K562 (cell line): ENCODE results near the gene PXMP2. TPM values are rescaled to one million over a fixed set of nuclear protein-coding genes. Genes with fewer than 3 reads are reported as not detected.

Experiments used
- ARHGAP35 ChIP-seq: fragments of 450-650 bp; IDR thresholded peaks from 2 replicates; pipeline ENCODE4 v1.6.1; 2018; ENCODE audit not compliant: partially characterized antibody
- ARNT ChIP-seq, 2 experiments: fragments of 450-650 bp; IDR thresholded peaks; 2 replicates each; pipeline ENCODE4 v1.6.1; 2016; ENCODE audit warnings: mild to moderate bottlenecking in 1 of 2
- FOXM1 ChIP-seq, 2 experiments: fragments of 450-650 bp in 1 of 2; sonication (generic) in 1 of 2; formaldehyde crosslinking in 1 of 2; IDR thresholded peaks; 2 replicates each; pipeline versions ENCODE4 v1.6.1 to v1.9.0; 2017 to 2022; ENCODE audit warnings: low read depth in 2 of 2, mild to moderate bottlenecking in 2 of 2, missing genetic modification reagents in 1 of 2, moderate library complexity in 1 of 2
- HNRNPH1 ChIP-seq: fragments of 200-400 bp; formaldehyde crosslinking; optimal IDR thresholded peaks from 2 replicates; pipeline ENCODE3; 2017; ENCODE audit warnings: low read depth, mild to moderate bottlenecking, low read length, moderate library complexity
- HNRNPLL ChIP-seq: fragments of 200-400 bp; formaldehyde crosslinking; IDR thresholded peaks from 2 replicates; pipeline ENCODE4 v1.6.1; 2017; ENCODE audit warnings: low read length, low read depth, mild to moderate bottlenecking; ENCODE audit not compliant: poor library complexity, severe bottlenecking
- ILF3 ChIP-seq: fragments of 450-650 bp; IDR thresholded peaks from 2 replicates; pipeline ENCODE4 v1.6.1; 2018; ENCODE audit warnings: antibody characterized with exemption, mild to moderate bottlenecking, moderate library complexity, borderline replicate concordance
- KLF10 ChIP-seq: fragments of 250-450 bp; sonication (Bioruptor Pico); IDR thresholded peaks from 2 replicates; pipeline ENCODE4 v1.6.1; 2021; ENCODE audit warnings: matching md5 sums
- MTA2 ChIP-seq: fragments of 450-650 bp; IDR thresholded peaks from 2 replicates; pipeline ENCODE4 v1.6.1; 2016; ENCODE audit warnings: low read depth
- MYC ChIP-seq, 2 experiments: fragments of 250-450 bp in 1 of 2; sonication (Bioruptor Pico) in 1 of 2; IDR thresholded peaks; 2 replicates each; pipeline versions ENCODE4 v1.5.1 to v1.6.1; 2012 to 2021; ENCODE audit warnings: low read depth in 2 of 2, borderline replicate concordance in 1 of 2, improper control_type of control experiment in 1 of 2, low read length in 1 of 2, mild to moderate bottlenecking in 1 of 2, moderate library complexity in 1 of 2
- POLR2B ChIP-seq: fragments of 450-650 bp; IDR thresholded peaks from 2 replicates; pipeline ENCODE4 v1.6.1; 2018; ENCODE audit warnings: low read depth; ENCODE audit not compliant: partially characterized antibody
- RCOR1 ChIP-seq, 2 experiments: IDR thresholded peaks; 2 replicates each; pipeline ENCODE4 v1.6.1; 2012; ENCODE audit warnings: low read depth in 2 of 2, low read length in 2 of 2, borderline replicate concordance in 1 of 2, improper control_type of control experiment in 1 of 2
- TCF7 ChIP-seq: sonication (generic); IDR thresholded peaks from 2 replicates; pipeline ENCODE4 v1.6.1; 2016; ENCODE audit warnings: antibody characterized with exemption, borderline replicate concordance
- XRCC5 ChIP-seq: fragments of 200-400 bp; formaldehyde crosslinking; IDR thresholded peaks from 2 replicates; pipeline ENCODE4 v1.6.1; 2017; ENCODE audit warnings: low read depth, mild to moderate bottlenecking, low read length
- polyA plus RNA-seq, 8 experiments: library from polyadenylated mRNA; depleted of rRNA in 4 of 8; stranded (reverse) in 5 of 8; unstranded in 3 of 8; fragments of >200 nt; fragmentation: Nextera tagmentation in 2 of 8; fragmentation: Illumina TruSeq in 1 of 8; extraction: Ambion mirVana in 2 of 8; extraction: Trizol in 1 of 8; gene quantifications; 2 replicates each; pipeline versions ENCODE4 v1.2.1 to v1.2.3, GENCODE V29; 2011 to 2014; ENCODE audit warnings: inconsistent platforms in 1 of 8, missing spikeins in 1 of 8
- total RNA-seq, 7 experiments: library from RNA; depleted of rRNA in 6 of 7; stranded (reverse); fragments of >200 nt in 6 of 7; fragmentation: Illumina TruSeq in 2 of 7; extraction: Trizol in 2 of 7; gene quantifications; 2 replicates each; pipeline versions ENCODE4 v1.2.1 to v1.2.3, GENCODE V29; 2011 to 2021; ENCODE audit warnings: low replicate concordance in 1 of 7
- TF ChIP-seq, protein P1 (sequence below): fragments of 150-350 bp; IDR thresholded peaks from 2 replicates; pipeline ENCODE4 v1.6.1; 2014; ENCODE audit warnings: low read depth, mild to moderate bottlenecking, low read length, borderline replicate concordance
- TF ChIP-seq, protein P2 (sequence below): IDR thresholded peaks from 2 replicates; pipeline ENCODE4 v1.6.1; 2012; ENCODE audit warnings: low read depth, low read length, improper control_type of control experiment, borderline replicate concordance
- TF ChIP-seq, protein P3 (sequence below): fragments of 450-650 bp; IDR thresholded peaks from 2 replicates; pipeline ENCODE4 v1.6.1; 2016; ENCODE audit warnings: borderline replicate concordance
- TF ChIP-seq, protein P4 (sequence below): fragments of 450-650 bp; formaldehyde crosslinking; IDR thresholded peaks from 2 replicates; pipeline ENCODE4 v1.4.0; 2020; ENCODE audit warnings: mild to moderate bottlenecking, moderate library complexity

PXMP2 gene
- total and polyA plus RNA-seq, 9 of the 15 experiments (the other 6 are each of a cell fraction or from before 2014, with no cell fraction given): 3.0 to 66.1 (median 44.7) TPM

DNA sequence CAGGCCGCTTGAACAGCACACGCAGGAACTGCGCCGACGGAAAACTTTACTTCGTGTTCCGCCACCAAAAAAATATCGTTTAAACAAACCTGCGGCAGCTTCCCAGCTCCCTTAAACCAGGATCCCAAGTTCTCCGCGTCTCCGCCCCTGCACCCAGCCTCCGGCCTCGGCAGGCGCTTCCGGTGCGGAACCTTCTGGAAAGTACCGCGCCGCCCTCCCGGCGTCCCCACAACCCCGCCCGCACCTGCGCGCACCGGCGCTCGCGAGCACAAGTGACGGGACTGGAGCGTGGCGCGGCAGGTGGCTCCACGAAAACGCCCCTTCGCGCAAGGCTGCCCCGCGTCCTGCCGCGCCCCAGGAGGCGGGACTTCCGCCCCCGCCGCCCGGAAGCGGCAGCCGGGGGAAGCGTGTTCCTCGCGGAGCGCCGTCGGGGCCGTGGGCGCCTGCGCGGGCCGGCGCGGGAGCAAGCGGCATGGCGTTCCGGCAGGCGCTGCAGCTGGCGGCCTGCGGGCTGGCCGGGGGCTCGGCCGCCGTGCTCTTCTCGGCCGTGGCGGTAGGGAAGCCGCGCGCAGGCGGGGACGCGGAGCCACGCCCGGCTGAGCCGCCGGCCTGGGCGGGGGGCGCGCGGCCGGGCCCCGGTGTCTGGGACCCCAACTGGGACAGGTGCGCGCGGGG lies 23.2 kb downstream of the PXMP2 start, which contains the start of gene PGAM5 (continued):
- TF ChIP-seq ARNT (IDR thresholded peaks at IDR 0.05): no peak
- no peak for TF ChIP-seq ARHGAP35
- no peak for TF ChIP-seq HNRNPH1
- TF ChIP-seq, protein P1, sequence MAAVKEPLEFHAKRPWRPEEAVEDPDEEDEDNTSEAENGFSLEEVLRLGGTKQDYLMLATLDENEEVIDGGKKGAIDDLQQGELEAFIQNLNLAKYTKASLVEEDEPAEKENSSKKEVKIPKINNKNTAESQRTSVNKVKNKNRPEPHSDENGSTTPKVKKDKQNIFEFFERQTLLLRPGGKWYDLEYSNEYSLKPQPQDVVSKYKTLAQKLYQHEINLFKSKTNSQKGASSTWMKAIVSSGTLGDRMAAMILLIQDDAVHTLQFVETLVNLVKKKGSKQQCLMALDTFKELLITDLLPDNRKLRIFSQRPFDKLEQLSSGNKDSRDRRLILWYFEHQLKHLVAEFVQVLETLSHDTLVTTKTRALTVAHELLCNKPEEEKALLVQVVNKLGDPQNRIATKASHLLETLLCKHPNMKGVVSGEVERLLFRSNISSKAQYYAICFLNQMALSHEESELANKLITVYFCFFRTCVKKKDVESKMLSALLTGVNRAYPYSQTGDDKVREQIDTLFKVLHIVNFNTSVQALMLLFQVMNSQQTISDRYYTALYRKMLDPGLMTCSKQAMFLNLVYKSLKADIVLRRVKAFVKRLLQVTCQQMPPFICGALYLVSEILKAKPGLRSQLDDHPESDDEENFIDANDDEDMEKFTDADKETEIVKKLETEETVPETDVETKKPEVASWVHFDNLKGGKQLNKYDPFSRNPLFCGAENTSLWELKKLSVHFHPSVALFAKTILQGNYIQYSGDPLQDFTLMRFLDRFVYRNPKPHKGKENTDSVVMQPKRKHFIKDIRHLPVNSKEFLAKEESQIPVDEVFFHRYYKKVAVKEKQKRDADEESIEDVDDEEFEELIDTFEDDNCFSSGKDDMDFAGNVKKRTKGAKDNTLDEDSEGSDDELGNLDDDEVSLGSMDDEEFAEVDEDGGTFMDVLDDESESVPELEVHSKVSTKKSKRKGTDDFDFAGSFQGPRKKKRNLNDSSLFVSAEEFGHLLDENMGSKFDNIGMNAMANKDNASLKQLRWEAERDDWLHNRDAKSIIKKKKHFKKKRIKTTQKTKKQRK: no peak
- TF ChIP-seq FOXM1 (IDR thresholded peaks at IDR 0.05; ENCODE audit: low read depth): no peak
- TF ChIP-seq FOXM1 (CRISPR knock-in tag; IDR thresholded peaks at IDR 0.05; ENCODE audit: low read depth): no peak
- no peak for TF ChIP-seq HNRNPLL
- TF ChIP-seq MTA2: peak; percentile 54; the same call in 1 of the 2 replicates
- TF ChIP-seq RCOR1 (IDR thresholded peaks at IDR 0.05; ENCODE audit: borderline replicate concordance in 1 of 2, low read depth in 2 of 2, low read length in 2 of 2): peak in 1 of 2 experiments; percentile 42; a peak in 1 of 4 replicates
- TF ChIP-seq, protein P2, sequence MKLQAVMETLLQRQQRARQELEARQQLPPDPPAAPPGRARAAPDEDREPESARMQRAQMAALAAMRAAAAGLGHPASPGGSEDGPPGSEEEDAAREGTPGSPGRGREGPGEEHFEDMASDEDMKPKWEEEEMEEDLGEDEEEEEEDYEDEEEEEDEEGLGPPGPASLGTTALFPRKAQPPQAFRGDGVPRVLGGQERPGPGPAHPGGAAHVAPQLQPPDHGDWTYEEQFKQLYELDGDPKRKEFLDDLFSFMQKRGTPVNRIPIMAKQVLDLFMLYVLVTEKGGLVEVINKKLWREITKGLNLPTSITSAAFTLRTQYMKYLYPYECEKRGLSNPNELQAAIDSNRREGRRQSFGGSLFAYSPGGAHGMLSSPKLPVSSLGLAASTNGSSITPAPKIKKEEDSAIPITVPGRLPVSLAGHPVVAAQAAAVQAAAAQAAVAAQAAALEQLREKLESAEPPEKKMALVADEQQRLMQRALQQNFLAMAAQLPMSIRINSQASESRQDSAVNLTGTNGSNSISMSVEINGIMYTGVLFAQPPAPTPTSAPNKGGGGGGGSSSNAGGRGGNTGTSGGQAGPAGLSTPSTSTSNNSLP: no peak
- TF ChIP-seq, protein P3, sequence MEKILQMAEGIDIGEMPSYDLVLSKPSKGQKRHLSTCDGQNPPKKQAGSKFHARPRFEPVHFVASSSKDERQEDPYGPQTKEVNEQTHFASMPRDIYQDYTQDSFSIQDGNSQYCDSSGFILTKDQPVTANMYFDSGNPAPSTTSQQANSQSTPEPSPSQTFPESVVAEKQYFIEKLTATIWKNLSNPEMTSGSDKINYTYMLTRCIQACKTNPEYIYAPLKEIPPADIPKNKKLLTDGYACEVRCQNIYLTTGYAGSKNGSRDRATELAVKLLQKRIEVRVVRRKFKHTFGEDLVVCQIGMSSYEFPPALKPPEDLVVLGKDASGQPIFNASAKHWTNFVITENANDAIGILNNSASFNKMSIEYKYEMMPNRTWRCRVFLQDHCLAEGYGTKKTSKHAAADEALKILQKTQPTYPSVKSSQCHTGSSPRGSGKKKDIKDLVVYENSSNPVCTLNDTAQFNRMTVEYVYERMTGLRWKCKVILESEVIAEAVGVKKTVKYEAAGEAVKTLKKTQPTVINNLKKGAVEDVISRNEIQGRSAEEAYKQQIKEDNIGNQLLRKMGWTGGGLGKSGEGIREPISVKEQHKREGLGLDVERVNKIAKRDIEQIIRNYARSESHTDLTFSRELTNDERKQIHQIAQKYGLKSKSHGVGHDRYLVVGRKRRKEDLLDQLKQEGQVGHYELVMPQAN: 0 out of 2 replicates have a peak, but pooled peaks have one; percentile 42
- no peak for TF ChIP-seq ILF3
- no peak for TF ChIP-seq TCF7
- TF ChIP-seq MYC (IDR thresholded peaks at IDR 0.05; ENCODE audit: low read depth, low read length): peak; percentile 93
- TF ChIP-seq MYC (CRISPR knock-in tag; IDR thresholded peaks at IDR 0.05; ENCODE audit: borderline replicate concordance, low read depth): no peak; the same call in 1 of the 2 replicates
- peak; percentile 48 for TF ChIP-seq POLR2B
- TF ChIP-seq KLF10 (CRISPR knock-in tag): no peak
- TF ChIP-seq XRCC5: no peak
- TF ChIP-seq, protein P4, sequence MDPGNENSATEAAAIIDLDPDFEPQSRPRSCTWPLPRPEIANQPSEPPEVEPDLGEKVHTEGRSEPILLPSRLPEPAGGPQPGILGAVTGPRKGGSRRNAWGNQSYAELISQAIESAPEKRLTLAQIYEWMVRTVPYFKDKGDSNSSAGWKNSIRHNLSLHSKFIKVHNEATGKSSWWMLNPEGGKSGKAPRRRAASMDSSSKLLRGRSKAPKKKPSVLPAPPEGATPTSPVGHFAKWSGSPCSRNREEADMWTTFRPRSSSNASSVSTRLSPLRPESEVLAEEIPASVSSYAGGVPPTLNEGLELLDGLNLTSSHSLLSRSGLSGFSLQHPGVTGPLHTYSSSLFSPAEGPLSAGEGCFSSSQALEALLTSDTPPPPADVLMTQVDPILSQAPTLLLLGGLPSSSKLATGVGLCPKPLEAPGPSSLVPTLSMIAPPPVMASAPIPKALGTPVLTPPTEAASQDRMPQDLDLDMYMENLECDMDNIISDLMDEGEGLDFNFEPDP (CRISPR knock-in tag): no peak
